GM12873 (cell line): ENCODE data around the gene SRR.

ENCODE experiments used
- TF ChIP-seq, protein P1 (sequence below): IDR thresholded peaks from 2 replicates; pipeline ENCODE4 v1.5.1; 2012; ENCODE audit warnings: low read depth, mild to moderate bottlenecking, moderate library complexity, low read length, control low read depth; ENCODE audit not compliant: insufficient read depth; ENCODE audit errors: missing control alignments

Gene SRR

DNA sequence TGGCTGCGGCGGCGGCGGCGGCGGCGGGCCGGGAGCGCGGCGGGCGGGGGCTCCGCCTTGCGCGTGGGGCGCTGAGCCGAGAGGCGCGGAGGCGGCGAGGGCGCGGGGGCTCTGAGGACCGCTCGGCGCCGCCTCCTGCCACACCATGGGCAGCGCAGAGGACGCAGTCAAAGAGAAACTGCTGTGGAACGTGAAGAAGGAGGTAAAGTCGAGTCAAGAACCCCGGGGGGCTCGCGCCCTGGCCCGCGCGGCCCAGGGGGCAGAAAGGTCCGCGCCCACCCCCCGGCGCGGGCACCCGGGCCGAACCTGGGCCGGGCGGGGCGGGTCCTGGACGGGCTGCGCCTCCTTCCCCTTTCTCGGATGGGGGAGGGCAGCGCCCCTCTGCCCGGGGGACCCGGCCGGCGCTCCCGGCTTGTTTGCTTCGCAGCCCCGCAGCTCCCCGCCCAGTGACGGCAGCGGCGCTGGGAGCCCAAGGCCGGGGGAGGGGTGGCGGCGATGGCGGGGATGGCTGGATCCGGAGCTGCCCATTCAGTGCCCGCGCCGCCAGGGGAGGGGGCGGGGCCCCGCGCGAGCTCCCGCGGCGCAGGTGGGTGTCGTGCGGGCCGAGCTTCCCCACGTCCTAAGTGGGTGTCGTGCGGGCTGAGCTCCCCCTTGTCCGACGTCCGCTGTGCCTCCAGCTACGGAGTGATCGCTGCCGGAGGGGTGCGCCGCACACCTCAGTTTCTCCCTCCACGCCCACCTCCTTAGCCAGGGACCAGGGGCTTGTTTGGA lies 34.0 kb downstream of the SRR start:
- TF ChIP-seq, protein P1, sequence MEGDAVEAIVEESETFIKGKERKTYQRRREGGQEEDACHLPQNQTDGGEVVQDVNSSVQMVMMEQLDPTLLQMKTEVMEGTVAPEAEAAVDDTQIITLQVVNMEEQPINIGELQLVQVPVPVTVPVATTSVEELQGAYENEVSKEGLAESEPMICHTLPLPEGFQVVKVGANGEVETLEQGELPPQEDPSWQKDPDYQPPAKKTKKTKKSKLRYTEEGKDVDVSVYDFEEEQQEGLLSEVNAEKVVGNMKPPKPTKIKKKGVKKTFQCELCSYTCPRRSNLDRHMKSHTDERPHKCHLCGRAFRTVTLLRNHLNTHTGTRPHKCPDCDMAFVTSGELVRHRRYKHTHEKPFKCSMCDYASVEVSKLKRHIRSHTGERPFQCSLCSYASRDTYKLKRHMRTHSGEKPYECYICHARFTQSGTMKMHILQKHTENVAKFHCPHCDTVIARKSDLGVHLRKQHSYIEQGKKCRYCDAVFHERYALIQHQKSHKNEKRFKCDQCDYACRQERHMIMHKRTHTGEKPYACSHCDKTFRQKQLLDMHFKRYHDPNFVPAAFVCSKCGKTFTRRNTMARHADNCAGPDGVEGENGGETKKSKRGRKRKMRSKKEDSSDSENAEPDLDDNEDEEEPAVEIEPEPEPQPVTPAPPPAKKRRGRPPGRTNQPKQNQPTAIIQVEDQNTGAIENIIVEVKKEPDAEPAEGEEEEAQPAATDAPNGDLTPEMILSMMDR: no peak

DNA sequence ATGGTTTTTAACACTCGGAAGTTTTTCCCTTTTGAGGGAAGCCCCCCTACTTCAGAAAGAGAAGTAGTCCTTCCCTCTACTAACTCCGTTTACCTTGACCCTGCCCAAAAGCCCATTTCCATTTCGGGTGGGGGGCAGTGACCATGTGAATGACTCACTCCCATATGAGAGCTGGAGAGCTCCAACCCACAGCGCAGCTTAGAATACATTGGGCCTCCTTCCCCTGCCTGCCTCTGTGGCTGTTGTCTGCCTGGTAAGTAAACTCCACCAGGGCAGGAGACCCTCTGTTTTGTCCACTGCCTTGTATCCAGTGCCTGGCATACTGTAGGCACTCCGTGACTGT lies 34.5 kb downstream of the SRR start:
- TF ChIP-seq, protein P1: no peak

DNA sequence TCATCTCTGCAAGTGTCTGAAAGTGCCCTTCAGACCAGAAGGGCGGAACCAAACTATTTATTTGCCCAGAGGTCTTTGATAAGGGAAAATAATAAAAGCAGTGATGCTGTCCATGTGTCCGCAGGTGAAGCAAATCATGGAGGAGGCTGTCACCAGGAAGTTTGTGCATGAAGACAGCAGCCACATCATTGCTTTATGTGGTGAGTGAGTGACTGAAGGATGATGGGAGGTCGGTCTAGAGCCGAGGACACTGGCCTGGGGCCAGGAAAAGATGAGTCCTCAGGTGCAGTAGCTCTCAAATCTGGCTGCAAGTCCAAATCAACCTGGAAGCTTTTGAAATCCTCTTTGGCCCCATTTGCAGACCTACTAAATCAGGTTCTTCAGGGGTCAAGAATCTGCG lies 39.7 kb downstream of the SRR start:
- TF ChIP-seq, protein P1: no peak

DNA sequence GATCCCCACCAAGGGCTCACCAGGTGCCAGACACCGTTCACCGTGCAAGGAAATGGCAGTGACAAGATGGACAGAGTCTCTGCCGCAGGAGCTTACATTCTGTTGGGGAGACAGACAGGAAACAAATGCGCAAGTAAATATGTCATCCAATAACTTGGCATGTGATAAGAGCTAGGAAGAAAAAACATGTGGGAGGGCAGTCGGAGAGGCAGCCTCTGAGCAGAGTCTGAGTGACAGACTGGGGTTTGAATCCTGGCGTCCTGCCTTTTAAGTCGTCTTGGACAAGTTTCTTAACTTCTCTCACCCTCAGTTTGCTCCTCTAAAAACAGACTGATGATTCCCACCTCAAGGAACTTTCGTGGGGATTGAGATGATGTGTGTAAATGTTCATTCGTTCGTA lies 40.8 kb downstream of the SRR start:
- TF ChIP-seq, protein P1: no peak

DNA sequence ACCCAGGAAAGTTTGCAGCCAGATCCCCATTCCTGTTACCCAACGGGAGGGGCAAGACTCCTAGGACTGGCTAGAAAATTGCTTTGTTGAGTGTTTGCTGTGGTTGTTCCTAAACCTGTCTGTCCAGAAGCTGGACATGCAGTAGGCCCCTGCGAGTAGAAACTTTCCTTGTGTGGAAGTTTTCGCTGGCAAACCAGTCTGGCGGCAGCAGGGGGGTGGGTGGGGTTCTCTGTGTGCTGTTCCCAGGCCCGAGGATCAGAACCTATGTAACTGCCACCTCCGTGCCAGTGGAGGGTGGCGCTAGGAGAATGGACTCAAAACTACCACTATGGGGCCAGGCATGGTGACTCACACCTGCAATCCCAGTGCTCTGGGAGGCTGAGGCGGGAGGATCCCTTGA lies 42.7 kb downstream of the SRR start:
- TF ChIP-seq, protein P1: no peak

DNA sequence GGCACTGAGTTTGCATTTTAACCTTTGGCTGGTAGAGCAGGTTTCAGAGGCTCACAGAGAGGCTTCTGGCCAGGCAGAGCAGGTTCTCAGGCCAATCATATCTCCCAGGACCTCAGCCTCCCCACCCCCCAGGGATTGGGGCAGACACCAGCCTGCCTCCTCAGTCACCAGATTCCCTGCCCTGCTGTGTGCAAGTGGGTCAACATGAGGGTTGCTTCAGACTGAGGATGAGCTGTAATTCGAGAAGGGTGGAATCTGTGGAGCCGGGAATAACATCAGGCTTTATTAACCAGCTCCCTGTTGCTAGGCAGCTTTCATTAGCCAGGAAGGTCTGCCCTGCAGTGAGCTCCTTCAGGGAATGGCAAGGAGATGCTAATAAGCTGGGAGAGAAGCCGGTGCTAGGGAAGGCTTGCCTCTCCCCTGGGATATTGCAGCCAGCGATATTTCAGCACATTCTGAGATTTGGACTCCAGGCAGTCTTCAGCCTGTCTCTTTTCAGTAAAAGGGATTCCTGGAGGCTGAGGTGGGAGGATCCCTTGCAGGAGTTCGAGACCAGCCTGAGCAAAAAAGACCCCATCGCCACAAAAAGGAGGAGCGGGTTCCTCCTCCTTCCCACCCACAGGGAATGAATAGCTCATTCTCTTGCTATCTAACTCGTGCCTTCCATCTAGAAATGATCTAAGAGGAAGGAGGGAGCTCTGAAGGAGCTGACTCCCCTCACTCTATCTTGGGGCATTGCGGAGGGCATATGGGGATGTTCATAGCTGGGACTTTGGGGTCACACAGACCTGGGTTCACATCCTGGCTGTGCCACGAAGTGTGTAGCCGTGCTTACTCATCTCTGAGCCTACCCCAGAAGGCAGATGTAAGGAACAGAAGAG lies 44.3 kb downstream of the SRR start:
- TF ChIP-seq, protein P1: no peak

DNA sequence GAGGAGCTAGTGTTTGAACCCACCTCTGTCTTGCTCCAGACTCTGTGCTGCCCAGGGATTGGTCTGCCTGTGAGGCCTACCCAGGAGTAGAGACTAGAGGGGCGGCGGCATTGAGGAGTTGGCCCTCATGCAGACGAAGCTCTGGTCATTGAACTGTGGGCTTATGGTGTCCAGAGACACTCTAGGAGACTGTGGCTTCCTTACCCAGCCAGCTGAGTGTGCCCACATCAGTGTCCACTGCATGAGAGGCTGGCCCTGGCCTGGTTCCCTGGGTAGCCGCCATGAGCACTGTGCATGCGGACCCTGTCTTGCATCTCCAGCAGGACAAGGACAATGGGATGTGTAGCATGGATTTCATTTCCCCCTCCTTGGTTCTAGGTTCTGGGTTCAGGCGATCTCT lies 47.5 kb downstream of the SRR start:
- TF ChIP-seq, protein P1: no peak
